WI38 (cell line): ENCODE results near the gene CCDC116.
A peak's percentile ranks its signal among the peaks of the same experiment; 100 is the strongest.
"Not testable (repeated sequence)": the region's sequence is repeated elsewhere in the genome, so short reads cannot be mapped to it uniquely, and the experiment has no call there.

Source experiments
- H3K4me3 ChIP-seq: 2 replicates; pipeline ENCODE4 v1.5.1; 2011; ENCODE audit warnings: low read depth, mild to moderate bottlenecking, control low read depth, low read length
- CTCF ChIP-seq: IDR thresholded peaks from 2 replicates; pipeline ENCODE4 v1.5.1; 2012; ENCODE audit warnings: low read depth, mild to moderate bottlenecking, control low read depth, low read length

CCDC116 gene

DNA sequence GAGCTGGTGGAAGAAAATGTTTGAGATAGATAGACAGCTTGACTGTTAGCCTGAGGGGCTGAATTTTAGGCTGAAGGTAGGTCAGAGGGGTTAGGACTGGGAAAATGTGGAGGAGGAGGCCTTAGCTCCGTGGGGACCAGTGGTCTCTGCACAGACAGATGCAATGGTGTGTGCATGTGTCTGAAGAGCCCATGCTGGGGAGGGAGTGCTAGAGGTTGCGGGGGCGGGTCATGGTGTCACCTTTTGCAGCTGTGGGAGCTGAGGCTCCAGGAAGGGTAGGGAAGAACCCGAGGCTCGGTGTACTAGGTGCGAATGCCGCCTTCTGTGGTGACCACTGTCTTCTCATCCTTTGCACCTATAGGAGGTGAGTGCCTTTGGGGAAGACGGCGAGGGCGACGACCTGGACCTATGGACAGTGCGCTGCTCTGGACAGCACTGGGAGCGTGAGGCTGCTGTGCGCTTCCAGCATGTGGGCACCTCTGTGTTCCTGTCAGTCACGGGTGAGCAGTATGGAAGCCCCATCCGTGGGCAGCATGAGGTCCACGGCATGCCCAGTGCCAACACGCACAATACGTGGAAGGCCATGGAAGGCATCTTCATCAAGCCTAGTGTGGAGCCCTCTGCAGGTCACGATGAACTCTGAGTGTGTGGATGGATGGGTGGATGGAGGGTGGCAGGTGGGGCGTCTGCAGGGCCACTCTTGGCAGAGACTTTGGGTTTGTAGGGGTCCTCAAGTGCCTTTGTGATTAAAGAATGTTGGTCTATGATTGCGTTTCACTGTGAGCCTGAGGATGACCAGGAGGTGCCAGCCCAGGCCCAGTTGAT lies 11.2 kb downstream of the CCDC116 start:
- TF ChIP-seq CTCF, result no peak
- peak overlapping the region; percentile 77; the same call in 1 of the 2 replicates for H3K4me3 ChIP-seq

DNA sequence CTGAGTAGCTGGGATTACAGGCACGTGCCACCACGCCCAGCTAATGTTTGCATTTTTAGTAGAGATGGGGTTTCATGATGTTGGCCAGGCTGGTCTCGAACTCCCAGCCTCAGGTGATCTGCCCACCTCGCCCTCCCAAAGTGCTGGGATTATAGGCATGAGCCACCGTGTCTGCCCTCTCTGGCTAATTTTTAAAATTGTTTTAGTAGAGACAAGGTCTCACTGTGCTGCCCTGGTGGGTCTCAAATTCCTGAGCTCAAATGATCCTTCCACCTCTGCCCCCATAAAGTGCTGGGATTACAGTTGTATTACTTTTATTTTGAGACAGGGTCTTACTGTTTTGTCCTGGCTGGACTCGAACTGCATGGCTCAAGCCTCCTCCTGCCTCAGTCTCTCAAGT lies 13.0 kb downstream of the CCDC116 start:
- not testable (repeated sequence) for H3K4me3 ChIP-seq

- peak; percentile 93 for TF ChIP-seq CTCF
These were observed 14.3 kb downstream of the CCDC116 start for GRCh38 chr22:21646608-21647590.

DNA sequence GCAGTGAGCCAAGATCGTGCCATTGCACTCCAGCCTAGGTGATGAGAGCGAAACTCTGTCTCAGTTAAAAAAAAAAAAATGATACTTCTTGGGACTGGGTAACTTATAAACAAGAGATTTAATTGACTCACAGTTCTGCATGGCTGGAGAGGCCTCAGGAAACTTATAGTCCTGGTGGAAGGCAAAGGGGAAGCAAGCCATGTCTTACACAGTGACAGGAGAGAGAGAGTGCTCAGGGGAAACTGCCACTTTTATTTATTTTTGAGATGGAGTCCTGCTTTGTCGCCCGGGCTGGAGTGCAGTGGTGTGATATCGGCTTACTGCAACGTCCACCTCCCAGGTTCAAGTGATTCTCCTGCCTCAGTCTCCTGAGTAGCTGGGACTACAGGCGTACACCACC lies 17.7 kb downstream of the CCDC116 start:
- no peak overlapping the region for H3K4me3 ChIP-seq
- TF ChIP-seq CTCF, result no peak

More at GRCh38 chr22:21646608-21647590, 14.3 kb downstream of the CCDC116 start:
- H3K4me3 ChIP-seq, result no peak overlapping the region

GRCh38 chr22:21650823-21651520 lies 18.4 kb downstream of the CCDC116 start:
- H3K4me3 ChIP-seq, result peak overlapping the region; percentile 82
- TF ChIP-seq CTCF, result no peak

- peak overlapping the region; percentile 82 for H3K4me3 ChIP-seq
- no peak for TF ChIP-seq CTCF
These were observed 19.0 kb downstream of the CCDC116 start for GRCh38 chr22:21651521-21652009.

DNA sequence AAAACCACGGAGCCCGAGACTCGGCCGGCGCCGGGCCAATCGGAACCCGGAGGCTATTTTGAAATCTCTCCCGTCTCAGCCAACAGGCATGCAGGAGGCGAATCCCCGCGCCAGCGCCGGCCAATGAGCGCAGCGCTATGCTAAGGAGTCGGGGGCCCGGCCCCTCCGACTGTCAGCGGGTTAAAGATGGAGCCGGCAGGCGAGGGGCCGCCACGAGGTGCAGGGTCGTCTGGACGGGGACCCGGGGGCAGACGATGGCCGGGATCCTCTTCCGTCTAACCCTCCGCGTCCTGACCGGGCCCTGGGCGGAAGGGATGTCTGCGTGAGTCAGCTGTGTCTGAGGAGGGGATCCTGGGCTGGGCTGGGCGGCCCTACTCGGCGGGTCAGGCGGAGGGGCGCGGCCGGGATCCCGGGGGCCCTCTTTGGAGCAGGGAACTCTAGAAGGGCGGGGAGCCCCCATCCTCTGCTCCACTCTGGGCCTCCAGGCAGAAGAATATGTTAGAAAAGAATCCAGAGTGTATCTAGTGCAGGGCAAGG lies 19.5 kb downstream of the CCDC116 start:
- peak overlapping the region; percentile 82 for H3K4me3 ChIP-seq
- TF ChIP-seq CTCF, result no peak
